HG02678 (cell line): ENCODE data around the gene FXYD6.
"Not testable (repeated sequence)": the region's sequence is repeated elsewhere in the genome, so short reads cannot be mapped to it uniquely, and the experiment has no call there.

Experiments used
- ATAC-seq: cut with Tn5 transposase; IDR thresholded peaks from one replicate; pipeline ENCODE4 v1.9.1; 2021; ENCODE audit warnings: mild to moderate bottlenecking, moderate library complexity; ENCODE audit not compliant: unreplicated experiment

The FXYD6 gene

DNA sequence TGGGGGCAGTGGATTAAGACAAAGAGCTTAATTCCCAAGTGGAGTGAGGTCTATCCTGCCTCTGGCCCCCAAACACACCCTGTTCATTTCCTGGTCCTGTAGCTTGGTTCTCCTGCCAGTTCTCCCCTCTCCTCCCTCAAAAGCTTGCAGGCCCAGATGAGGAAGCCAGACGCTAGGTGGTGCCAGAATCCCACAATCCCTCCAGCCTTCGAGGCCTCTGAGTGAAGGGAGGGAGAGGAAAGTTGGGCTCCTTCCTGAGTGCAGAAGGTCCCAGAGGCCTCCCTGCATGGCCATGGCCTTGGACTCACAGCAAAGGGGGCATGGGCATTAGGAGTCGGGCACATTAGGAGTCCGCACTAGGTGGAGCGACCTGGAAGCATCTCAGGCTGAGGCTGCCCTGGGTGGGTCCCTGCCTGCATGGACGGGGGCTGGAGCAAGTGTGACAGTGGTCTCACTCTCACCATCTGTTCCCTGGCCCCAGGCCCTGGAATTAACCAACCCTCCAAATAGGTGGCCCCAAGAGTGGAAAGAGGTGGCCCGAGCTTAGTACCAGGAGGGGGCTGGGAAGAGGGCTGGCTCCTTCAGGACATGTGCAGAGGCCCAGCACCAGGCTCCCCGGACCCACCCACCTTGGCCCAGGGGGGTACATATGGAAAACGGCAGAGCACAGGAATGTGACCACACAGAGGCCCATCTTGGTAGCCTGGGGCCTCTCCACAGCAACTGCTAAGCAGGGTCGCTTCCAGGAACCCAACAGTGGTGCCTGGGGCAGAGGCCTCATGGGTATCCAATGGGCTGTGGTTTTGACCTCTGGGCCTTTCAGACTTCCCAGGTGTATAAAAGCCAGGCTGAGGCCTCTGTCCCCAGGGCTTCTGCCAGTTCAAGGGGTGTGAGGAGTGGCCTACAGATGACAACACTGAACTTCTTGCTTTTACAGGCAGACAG lies 57.1 kb downstream of the FXYD6 start:
- ATAC-seq = no peak

- no peak for ATAC-seq
Observed at GRCh38 chr11:117818041-117818873, 58.2 kb downstream of the FXYD6 start.

- no peak for ATAC-seq
Observed at GRCh38 chr11:117817368-117818040, 59.0 kb downstream of the FXYD6 start.

GRCh38 chr11:117816846-117817367 lies 59.6 kb downstream of the FXYD6 start:
- no peak for ATAC-seq

GRCh38 chr11:117816151-117816741 lies 60.2 kb downstream of the FXYD6 start:
- no peak for ATAC-seq

DNA sequence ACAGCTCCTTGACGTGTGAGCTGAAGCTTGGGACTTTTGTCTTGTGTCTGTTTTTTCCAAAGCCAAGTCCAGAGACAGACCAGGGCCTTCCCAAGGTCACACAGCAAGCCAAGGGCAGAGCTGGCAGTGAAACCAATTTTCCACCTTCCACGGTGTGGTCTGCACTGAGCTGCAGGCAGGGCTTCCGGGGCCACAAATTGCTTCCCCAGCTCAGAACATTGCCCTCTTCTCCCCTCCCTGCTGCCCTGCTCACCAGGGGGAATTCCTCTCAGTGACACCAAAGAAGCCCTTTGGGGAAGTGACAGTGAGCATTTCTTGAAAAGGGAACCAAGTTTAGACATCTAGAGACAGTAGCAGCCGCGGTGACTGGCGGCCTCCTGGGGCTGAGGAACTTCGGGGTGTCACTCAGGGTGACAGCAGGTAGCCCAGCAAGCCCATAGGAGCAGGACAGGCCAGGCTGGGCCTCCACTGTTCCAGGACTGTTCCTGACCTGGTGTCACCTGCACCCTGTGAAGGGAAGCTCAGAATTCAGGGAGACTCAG lies 61.1 kb downstream of the FXYD6 start:
- ATAC-seq = peak; percentile 60

DNA sequence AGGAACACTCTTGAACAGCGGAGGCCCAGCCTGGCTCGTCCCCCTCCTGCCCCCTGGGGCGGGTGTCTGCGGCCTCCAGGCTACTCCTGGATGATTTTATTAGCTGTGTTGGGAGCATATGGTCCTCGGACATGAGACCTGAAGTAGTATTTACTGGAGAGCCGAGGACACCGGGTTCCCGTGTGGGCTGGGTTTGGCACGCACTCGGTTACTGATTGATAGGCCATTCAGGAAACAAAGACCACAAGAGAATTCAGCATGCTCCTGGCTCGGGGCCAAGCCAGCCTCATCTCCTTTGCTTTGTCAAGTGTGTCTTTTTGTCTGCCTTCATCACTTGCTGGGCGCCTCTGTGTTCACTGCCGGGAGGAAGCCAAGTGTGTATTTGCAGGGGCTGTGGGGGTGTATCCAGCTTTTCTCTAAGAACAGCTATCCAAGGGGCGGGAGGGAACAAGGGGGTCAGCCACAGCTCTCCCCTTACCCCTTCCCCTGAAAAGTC lies 61.6 kb downstream of the FXYD6 start:
- peak; percentile 45 for ATAC-seq

DNA sequence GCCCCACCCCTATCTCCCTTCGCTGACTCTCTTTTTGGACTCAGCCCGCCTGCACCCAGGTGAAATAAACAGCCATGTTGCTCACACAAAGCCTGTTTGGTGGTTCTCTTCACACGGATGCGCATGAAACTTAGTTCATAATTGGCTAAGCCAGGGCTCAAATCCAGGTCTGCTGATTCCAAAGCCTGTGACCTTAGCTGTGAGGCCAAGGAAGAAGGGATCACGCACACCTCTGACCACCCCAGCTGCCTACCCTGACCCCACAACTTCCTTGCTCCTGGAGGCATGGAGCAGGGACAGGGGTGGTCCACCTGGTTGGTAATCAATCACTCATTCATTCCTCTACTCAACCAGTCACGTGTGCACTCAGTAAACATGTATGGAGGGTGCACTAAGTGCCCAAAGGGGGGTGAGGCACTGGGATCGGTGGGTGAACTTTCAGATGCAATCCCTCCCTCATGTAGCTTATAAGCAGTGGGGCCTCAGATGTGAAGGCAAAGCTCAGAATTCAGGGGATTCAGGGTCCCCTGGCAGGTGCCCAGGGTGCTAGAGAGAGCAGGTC lies 62.2 kb downstream of the FXYD6 start:
- ATAC-seq = peak; percentile 2

- ATAC-seq = not testable (repeated sequence)
Observed at GRCh38 chr11:117810056-117810451, 66.4 kb downstream of the FXYD6 start.

DNA sequence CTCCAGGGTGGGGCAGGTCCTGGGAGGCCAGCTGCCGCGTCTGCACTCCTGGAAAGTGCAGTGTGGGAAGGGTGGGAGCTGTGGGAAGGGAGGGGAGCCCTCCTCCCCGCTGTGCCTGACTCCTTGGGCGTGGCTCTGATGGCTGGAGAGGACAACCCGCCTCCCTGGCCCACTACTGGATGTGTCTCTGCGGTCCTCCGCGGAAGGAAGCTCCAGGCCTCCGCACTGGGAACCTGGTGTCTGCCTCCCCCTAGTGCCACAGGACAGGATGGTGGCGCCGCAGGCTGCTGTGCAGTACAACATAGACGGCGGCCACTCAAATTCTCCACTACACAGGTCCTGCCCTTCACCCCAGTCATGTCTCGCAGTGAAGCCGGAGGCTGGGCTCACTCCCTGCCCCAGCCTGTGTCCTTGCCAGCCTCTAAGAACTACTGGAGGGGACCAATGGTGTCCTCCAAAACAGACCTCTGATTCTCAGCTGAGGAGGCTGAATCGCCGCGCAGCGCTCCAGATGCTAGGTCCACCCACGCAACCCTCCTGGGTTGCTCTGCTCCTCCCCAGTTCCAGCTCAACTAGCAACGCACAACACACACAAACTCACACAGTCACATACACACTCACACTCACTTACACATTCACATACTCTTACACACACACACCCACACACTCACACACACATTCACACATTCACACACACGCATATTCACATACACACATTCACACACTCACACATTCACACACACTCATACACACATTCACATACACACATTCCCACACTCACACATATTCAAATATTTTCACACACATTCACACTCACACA lies 67.0 kb downstream of the FXYD6 start:
- ATAC-seq = peak; percentile 62

GRCh38 chr11:117808784-117809183 lies 67.7 kb downstream of the FXYD6 start:
- ATAC-seq = no peak

DNA sequence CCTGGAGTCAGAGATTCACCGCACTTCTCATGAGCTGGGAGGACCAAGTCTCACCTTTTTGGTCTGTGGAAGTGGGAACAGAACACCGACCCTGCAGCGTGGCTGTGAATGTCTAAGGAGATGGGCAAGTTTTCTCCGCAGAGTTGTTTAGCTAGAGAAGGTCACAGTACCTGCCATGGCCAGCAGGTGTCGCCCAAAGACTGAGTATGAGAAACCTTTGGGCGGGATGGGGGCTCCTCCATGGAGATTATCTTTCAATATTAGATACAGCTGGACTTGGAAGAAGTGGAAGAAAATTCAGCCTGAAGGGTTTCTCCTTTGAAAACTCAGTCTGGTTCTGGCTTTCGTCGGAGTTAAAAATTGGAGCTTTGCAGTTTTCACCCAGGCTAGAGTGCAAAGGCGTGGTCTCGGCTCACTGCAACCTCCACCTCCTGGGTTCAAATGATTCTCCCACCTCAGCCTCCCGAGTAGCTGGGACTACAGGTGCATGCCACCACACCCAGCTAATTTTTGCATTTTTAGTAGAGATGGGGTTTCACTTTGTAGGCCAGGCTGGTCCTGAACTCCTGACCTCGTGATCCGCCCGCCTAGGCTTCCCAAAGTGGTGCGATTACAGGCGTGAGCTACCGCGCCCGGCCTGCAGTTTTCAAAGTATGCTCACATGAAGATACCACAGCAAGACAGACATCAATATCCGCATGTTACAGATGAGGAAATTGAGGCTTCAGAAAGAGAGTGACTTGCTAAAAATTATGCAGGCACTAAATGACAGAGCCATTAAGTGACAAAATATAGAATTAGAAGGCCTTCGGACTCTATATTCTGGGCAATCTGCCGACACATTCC lies 68.8 kb downstream of the FXYD6 start:
- no peak for ATAC-seq

DNA sequence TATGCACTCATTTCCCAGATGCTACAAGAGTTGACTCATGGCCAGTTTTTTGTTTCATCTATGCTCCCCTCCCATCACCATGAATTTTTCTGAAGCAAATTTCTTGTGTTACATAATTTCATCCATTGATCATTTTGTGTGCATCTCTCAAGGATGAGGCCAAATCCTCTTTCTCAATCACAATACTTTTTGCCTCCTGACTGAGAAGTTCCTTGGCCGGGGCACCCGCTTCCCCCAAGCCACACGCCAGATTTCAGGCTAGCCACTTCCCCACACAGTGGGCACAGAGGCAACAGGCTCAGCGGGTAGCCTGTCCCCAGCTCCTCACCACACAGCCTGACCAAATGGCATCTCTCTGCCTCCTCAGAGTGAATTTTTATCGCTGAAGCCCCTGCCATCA lies 69.6 kb downstream of the FXYD6 start:
- ATAC-seq = no peak

DNA sequence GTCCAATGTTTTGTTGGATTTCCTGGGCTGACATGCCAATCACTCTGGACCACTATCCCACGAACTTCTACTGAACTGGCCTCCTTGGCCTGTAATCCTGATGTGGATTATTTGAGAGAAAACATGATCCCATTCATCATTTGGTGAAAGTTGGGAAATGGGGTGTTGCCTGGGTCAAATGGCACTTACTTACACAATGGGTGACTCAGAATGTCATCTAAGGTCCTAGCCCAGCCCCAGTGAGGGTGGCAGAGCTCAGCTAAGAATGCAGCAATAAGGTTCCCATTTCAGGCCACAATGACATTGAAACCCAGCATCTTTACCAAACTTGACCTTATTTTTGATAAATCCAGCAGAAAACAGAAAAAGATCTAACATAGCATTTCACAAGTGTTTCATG lies 71.4 kb downstream of the FXYD6 start:
- ATAC-seq = no peak

- ATAC-seq = no peak
Observed at GRCh38 chr11:117803896-117804295, 72.6 kb downstream of the FXYD6 start.

GRCh38 chr11:117799634-117800033 lies 76.8 kb downstream of the FXYD6 start:
- no peak for ATAC-seq

- no peak for ATAC-seq
Observed at GRCh38 chr11:117796872-117797529, 79.5 kb downstream of the FXYD6 start, which contains the start of gene DSCAML1. Gene DSCAML1, minus strand, starts transcription at chr11:117797216. Its CDS starts 137 bp downstream, at chr11:117797079.
